ENCODE data around the gene TUBB3. TPM values are rescaled to one million over a fixed set of nuclear protein-coding genes. Genes with fewer than 3 reads are reported as not detected.

Gene TUBB3
- total RNA-seq, 1 experiment from 2014 or later: 164 TPM

GRCh38 chr16:89958596-89958995 is 35.5 kb downstream of the TUBB3 start:
- no peaks in the 10 kb centered on the region for H3K27me3 ChIP-seq (ENCODE audit: insufficient read depth, low read length)
- no peak overlapping the region for H2AK5ac ChIP-seq (ENCODE audit: insufficient read length, low read length)
- no peaks in the 10 kb centered on the region for H3K4me1 ChIP-seq (ENCODE audit: insufficient read depth, low read length)
- no peak overlapping the region for H2BK12ac ChIP-seq (ENCODE audit: insufficient read length, low read depth, low read length)
- no peak overlapping the region for H3T11ph ChIP-seq (ENCODE audit: low read length)
- no peak overlapping the region for H2BK120ac ChIP-seq (ENCODE audit: low read depth, low read length, poor library complexity, severe bottlenecking)
- H3K14ac ChIP-seq (ENCODE audit: insufficient read depth, low read length): no peak overlapping the region
- H3K4me2 ChIP-seq (ENCODE audit: insufficient read depth, insufficient read length, low read length): no peak overlapping the region
- no peak overlapping the region for H2BK20ac ChIP-seq (ENCODE audit: low read depth, low read length, poor library complexity, severe bottlenecking)
- no peak overlapping the region for H4K5ac ChIP-seq (ENCODE audit: insufficient read length, low read depth, low read length)
- H4K8ac ChIP-seq (replicated peaks; ENCODE audit: insufficient read length, low read depth, low read length): no peak overlapping the region
- Mint-ChIP-seq H3K36me3 (ENCODE audit: insufficient read depth in 1 of 3, low read depth in 3 of 3) (peaks cover 14 to 45% (median 45%) of the 10 kb centered on the region in 3 experiments), H3K27ac (peak overlapping the region in 2 of 3 experiments; percentile 11 to 61; a peak in 2 of 7 replicates), H3K4me1 (peaks cover 10 to 11% of the 10 kb centered on the region in 2 experiments), H3K4me3 (0 out of 5 replicates have a peak overlapping the region, but pooled peaks of 1 of the 2 experiments have one; percentile 52), H3K9me3 (no peaks in the 10 kb centered on the region; a peak in 2 of 5 replicates), H3K27me3 (ENCODE audit: low read depth) (no peaks in the 10 kb centered on the region)
- no peak overlapping the region for H3K56ac ChIP-seq (ENCODE audit: insufficient read length, low read depth, low read length)
- WGBS (ENCODE audit: extremely low coverage, insufficient read length, low lambda C conversion rate): no CpG with 5 or more reads among the region's 10 CpGs
- H3K79me2 ChIP-seq (ENCODE audit: insufficient read depth, low read length): no peaks in the 10 kb centered on the region
- H3K23me2 ChIP-seq (ENCODE audit: insufficient read length, low read depth, low read length, poor library complexity, severe bottlenecking): no peaks in the 10 kb centered on the region
- no peak overlapping the region for H3K9ac ChIP-seq (ENCODE audit: extremely low read depth, insufficient read length, low read length)
- H4K20me1 ChIP-seq (ENCODE audit: control insufficient read depth, insufficient read depth, insufficient read length): no peaks in the 10 kb centered on the region
- no peak overlapping the region for H2AFZ ChIP-seq (ENCODE audit: low read length)
- TF ChIP-seq, protein P1, sequence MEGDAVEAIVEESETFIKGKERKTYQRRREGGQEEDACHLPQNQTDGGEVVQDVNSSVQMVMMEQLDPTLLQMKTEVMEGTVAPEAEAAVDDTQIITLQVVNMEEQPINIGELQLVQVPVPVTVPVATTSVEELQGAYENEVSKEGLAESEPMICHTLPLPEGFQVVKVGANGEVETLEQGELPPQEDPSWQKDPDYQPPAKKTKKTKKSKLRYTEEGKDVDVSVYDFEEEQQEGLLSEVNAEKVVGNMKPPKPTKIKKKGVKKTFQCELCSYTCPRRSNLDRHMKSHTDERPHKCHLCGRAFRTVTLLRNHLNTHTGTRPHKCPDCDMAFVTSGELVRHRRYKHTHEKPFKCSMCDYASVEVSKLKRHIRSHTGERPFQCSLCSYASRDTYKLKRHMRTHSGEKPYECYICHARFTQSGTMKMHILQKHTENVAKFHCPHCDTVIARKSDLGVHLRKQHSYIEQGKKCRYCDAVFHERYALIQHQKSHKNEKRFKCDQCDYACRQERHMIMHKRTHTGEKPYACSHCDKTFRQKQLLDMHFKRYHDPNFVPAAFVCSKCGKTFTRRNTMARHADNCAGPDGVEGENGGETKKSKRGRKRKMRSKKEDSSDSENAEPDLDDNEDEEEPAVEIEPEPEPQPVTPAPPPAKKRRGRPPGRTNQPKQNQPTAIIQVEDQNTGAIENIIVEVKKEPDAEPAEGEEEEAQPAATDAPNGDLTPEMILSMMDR (conservative IDR thresholded peaks at IDR 0.05): no peak
- H2BK15ac ChIP-seq (ENCODE audit: low read depth, low read length): no peak overlapping the region
- no peak overlapping the region for H3K23ac ChIP-seq (ENCODE audit: insufficient read length, low read depth, low read length)
- no peak for DNase-seq
- H3K27ac ChIP-seq (ENCODE audit: insufficient read length, low read depth, low read length): no peak overlapping the region
- no peak overlapping the region for H3K18ac ChIP-seq (ENCODE audit: insufficient read length, low read depth, low read length)
- no peaks in the 10 kb centered on the region for H3K79me1 ChIP-seq (ENCODE audit: insufficient read depth, low read depth, low read length, poor library complexity, severe bottlenecking)
- no peak overlapping the region for H4K91ac ChIP-seq (ENCODE audit: insufficient read length, low read depth, low read length)
- no peak overlapping the region for H3K4ac ChIP-seq (ENCODE audit: low read depth, low read length)
- no peaks in the 10 kb centered on the region for H3K9me3 ChIP-seq (ENCODE audit: control insufficient read depth, low read depth, low read length)
- H2BK5ac ChIP-seq (ENCODE audit: insufficient read length, low read length): no peak overlapping the region
